ENCODE results near the gene ACBD4. TPM values are rescaled to one million over a fixed set of nuclear protein-coding genes. Genes with fewer than 3 reads are reported as not detected.
A peak's percentile ranks its signal among the peaks of the same experiment; 100 is the strongest.

ACBD4 gene
- total RNA-seq, 1 donor from 2014 or later: 6.8 TPM

DNA sequence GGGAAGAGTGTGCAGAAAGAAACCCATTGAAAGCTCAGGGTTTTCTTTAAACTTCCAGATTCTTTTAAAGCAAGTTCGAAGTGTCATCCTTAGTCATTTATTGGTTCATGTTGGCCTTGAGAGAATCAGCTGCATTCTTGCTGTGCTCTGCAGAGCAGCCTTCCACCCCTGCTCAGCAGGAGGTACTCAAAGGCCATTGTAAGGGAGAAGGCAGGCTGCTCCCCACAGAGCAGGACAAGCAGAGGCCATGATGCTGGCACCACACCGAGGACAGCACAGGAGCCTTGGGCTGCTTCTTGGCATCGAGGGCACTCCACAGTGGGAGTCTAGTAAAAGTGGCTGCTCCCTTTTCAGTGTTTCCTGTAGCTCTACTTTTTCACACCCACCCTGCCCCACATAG lies 44.8 kb upstream of the ACBD4 start:
- Histone ChIP-seq H3K9ac (no peak overlapping the region), H3K36me3 (no peaks in the 10 kb centered on the region), H2AFZ (replicated peaks) (no peak overlapping the region), H3K4me2 (no peak overlapping the region), H3K27me3 (no peaks in the 10 kb centered on the region), H3F3A (ENCODE audit: low read depth) (no peaks in the 10 kb centered on the region), H3K9me3 (ENCODE audit: low read depth) (no peaks in the 10 kb centered on the region), H3K4me1 (no peaks in the 10 kb centered on the region), H3K4me3 (no peak overlapping the region), H3K79me2 (ENCODE audit: low read depth) (no peaks in the 10 kb centered on the region), H4K20me1 (ENCODE audit: low read depth) (peaks cover 3% of the 10 kb centered on the region), H3K27ac (no peak overlapping the region)
- no peak for TF ChIP-seq CTCF (IDR thresholded peaks at IDR 0.05)
- no peak for TF ChIP-seq EZH2phosphoT487 (IDR thresholded peaks at IDR 0.05)
- TF ChIP-seq EZH2 (IDR thresholded peaks at IDR 0.05): no peak
- Mint-ChIP-seq H3K4me3 (no peak overlapping the region), H3K4me1 (peaks cover 3% of the 10 kb centered on the region), H3K36me3 (peaks cover 34% of the 10 kb centered on the region), H3K9me3 (no peaks in the 10 kb centered on the region), H3K27me3 (ENCODE audit: insufficient read depth, low read depth) (peaks cover 6% of the 10 kb centered on the region), H3K27ac (peak overlapping the region; percentile 72)
- no peak for DNase-seq (ENCODE audit: low spot score)

- H3K4me3 ChIP-seq: no peak overlapping the region
- no peak overlapping the region for H3K27ac ChIP-seq
- H3K36me3 Mint-ChIP-seq: peaks cover 39% of the 10 kb centered on the region
- no peak overlapping the region for H3K9ac ChIP-seq
- H3K36me3 ChIP-seq: peaks cover 3% of the 10 kb centered on the region
- no peaks in the 10 kb centered on the region for H3K79me2 ChIP-seq (ENCODE audit: low read depth)
- TF ChIP-seq EZH2 (IDR thresholded peaks at IDR 0.05): no peak
- no peak for TF ChIP-seq EZH2phosphoT487 (IDR thresholded peaks at IDR 0.05)
- TF ChIP-seq CTCF (IDR thresholded peaks at IDR 0.05): no peak
- H3K9me3 ChIP-seq (ENCODE audit: low read depth): no peaks in the 10 kb centered on the region
- no peaks in the 10 kb centered on the region for H3K4me1 ChIP-seq
- peaks cover 10% of the 10 kb centered on the region for H4K20me1 ChIP-seq (ENCODE audit: low read depth)
- H3K27ac Mint-ChIP-seq: no peak overlapping the region
- no peak for DNase-seq (ENCODE audit: low spot score)
- no peak overlapping the region for H3K4me2 ChIP-seq
- H3K4me3 Mint-ChIP-seq: no peak overlapping the region
- peaks cover 3% of the 10 kb centered on the region for H3K4me1 Mint-ChIP-seq
- no peak overlapping the region for H2AFZ ChIP-seq (replicated peaks)
- H3F3A ChIP-seq (ENCODE audit: low read depth): no peaks in the 10 kb centered on the region
- no peaks in the 10 kb centered on the region for H3K27me3 ChIP-seq
- peaks cover 8% of the 10 kb centered on the region for H3K27me3 Mint-ChIP-seq (ENCODE audit: insufficient read depth, low read depth)
- no peaks in the 10 kb centered on the region for H3K9me3 Mint-ChIP-seq
These were observed 43.6 kb upstream of the ACBD4 start for GRCh38 chr17:45091778-45092425.

DNA sequence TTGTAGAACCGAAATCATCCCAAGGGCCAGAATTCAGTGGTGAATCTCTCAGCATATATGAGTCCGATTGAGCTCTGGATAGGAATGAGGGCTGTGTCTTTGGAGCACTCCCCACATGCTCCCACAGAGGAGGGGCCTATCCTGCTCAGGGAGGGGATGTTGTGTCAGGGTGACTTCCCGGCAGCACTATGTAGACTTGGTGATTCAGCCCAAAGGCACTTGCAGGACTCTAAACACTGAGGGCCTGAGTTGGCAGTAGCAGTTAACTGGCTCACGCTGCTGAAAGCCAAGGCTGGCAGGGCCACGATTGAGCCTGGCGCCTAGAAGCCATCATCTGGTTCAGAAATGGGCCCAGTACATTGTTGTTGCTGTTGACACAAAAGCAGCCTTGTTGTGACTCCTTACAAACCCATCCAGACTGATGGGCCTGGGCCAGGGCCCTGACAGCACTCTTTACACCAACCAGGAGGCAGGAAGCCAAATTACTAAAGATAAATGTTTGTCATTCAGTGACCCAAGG lies 42.5 kb upstream of the ACBD4 start:
- no peaks in the 10 kb centered on the region for H3K9me3 ChIP-seq (ENCODE audit: low read depth)
- no peaks in the 10 kb centered on the region for H3K27me3 ChIP-seq
- no peak overlapping the region for H2AFZ ChIP-seq (replicated peaks)
- H3K27ac Mint-ChIP-seq: no peak overlapping the region
- H3K4me3 Mint-ChIP-seq: no peak overlapping the region
- H3K9ac ChIP-seq: no peak overlapping the region
- peaks cover 1% of the 10 kb centered on the region for H3F3A ChIP-seq (ENCODE audit: low read depth)
- peaks cover 3% of the 10 kb centered on the region for H3K36me3 ChIP-seq
- H3K27me3 Mint-ChIP-seq (ENCODE audit: insufficient read depth, low read depth): peaks cover 5% of the 10 kb centered on the region
- no peak overlapping the region for H3K27ac ChIP-seq
- H4K20me1 ChIP-seq (ENCODE audit: low read depth): peaks cover 10% of the 10 kb centered on the region
- no peak for DNase-seq (ENCODE audit: low spot score)
- H3K36me3 Mint-ChIP-seq: peaks cover 40% of the 10 kb centered on the region
- no peaks in the 10 kb centered on the region for H3K4me1 ChIP-seq
- no peak for TF ChIP-seq CTCF (IDR thresholded peaks at IDR 0.05)
- no peak for TF ChIP-seq EZH2 (IDR thresholded peaks at IDR 0.05)
- no peak for TF ChIP-seq EZH2phosphoT487 (IDR thresholded peaks at IDR 0.05)
- no peak overlapping the region for H3K4me2 ChIP-seq
- no peak overlapping the region for H3K4me3 ChIP-seq
- no peaks in the 10 kb centered on the region for H3K79me2 ChIP-seq (ENCODE audit: low read depth)
- H3K4me1 Mint-ChIP-seq: peaks cover 3% of the 10 kb centered on the region
- H3K9me3 Mint-ChIP-seq: no peaks in the 10 kb centered on the region
